GM10266 (cell line): ENCODE results near the gene SPAG17.
A peak's percentile ranks its signal among the peaks of the same experiment; 100 is the strongest.

ENCODE experiments used
- DNase-seq: peaks from one replicate; pipeline ENCODE4 v3.0.0; 2012; ENCODE audit errors: extremely low spot score
- CTCF ChIP-seq: IDR thresholded peaks from 2 replicates; pipeline ENCODE4 v1.5.1; 2012; ENCODE audit warnings: mild to moderate bottlenecking, low read depth; ENCODE audit not compliant: control insufficient read depth, insufficient read depth; ENCODE audit errors: missing control alignments

Gene SPAG17

GRCh38 chr1:118082984-118083383, 102.0 kb downstream of the SPAG17 start:
- DNase-seq, result no peak
- TF ChIP-seq CTCF, result no peak

DNA sequence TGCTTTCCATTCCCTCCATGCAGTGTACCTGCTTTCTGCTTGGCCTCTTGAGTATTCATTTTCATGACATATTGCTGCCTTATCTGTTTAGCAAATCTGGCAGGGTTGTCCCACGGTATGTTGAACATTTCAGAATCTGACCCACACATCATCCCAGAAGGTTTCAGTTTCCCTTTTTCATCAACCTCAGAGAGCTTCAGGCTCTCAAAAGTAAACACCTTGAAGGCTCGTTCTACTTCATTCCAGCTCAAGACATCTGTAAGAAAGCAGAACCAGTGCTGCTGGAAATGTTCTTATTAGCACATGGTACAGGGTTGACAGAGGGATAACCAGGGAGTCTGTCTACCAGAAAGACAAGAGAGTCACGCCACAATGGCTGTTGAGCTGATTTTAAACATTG, 103.6 kb downstream of the SPAG17 start:
- no peak for TF ChIP-seq CTCF
- peak; percentile 9 for DNase-seq

GRCh38 chr1:118077331-118078045, 107.5 kb downstream of the SPAG17 start:
- no peak for TF ChIP-seq CTCF
- no peak for DNase-seq

DNA sequence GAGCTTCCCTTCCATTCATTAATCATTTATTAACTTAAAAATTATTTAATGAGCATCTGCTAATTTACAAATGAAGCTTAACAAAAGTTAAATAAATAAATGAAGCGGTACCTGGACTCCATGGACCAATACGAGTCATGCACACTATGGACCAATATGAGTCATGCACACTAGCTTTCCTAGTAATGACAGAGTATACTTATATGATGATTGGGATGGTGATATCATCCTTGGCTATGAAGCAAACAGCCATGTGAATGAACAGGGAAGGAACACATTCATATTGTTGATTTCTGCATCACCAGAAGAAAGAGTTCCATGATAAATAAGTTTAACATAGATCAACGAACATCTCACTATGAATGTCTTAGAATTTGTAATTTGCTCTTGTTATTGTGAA, 109.9 kb downstream of the SPAG17 start:
- no peak for TF ChIP-seq CTCF
- DNase-seq, result no peak

GRCh38 chr1:118073648-118074435, 111.2 kb downstream of the SPAG17 start:
- no peak for DNase-seq
- TF ChIP-seq CTCF, result no peak

DNA sequence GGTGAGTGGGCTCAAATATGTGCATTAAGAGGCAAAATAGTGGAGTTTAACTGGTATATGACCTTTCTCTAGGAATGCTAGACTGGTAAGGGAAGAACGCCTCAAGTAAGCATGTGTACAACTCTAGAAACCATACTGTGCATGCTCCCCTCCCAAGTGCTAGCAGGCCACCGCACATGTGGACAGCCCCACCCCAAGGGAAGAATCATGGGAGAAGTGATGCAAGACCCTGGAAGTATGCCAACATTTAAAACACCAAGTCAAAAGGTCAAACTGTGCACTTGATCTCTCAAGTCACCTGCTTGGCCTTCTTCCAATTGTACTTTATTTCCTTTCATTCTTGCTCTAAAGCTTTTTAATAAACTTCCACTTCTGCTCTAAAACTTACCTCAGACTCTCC, 135.0 kb downstream of the SPAG17 start:
- TF ChIP-seq CTCF, result no peak
- no peak for DNase-seq

GRCh38 chr1:118047650-118048224, 137.3 kb downstream of the SPAG17 start:
- no peak for TF ChIP-seq CTCF
- no peak for DNase-seq
